DMS79 (cell line): ENCODE data around the gene DPM3.
"Not testable (repeated sequence)": the region's sequence is repeated elsewhere in the genome, so short reads cannot be mapped to it uniquely, and the experiment has no call there.

ENCODE experiments used
- DNase-seq: peaks from one replicate; lab custom pipeline; 2025; lab: John Stamatoyannopoulos, UW

The DPM3 gene

GRCh38 chr1:155125511-155125945 is 14.8 kb downstream of the DPM3 start:
- DNase-seq = no peak

- DNase-seq = no peak
Observed at GRCh38 chr1:155124503-155125463, 15.5 kb downstream of the DPM3 start.

GRCh38 chr1:155123801-155124200 is 16.5 kb downstream of the DPM3 start:
- no peak for DNase-seq

GRCh38 chr1:155122308-155122707 is 18.0 kb downstream of the DPM3 start:
- no peak for DNase-seq

GRCh38 chr1:155121249-155121648 is 19.1 kb downstream of the DPM3 start:
- no peak for DNase-seq

GRCh38 chr1:155120253-155120652 is 20.1 kb downstream of the DPM3 start:
- DNase-seq = no peak

GRCh38 chr1:155118090-155118489 is 22.2 kb downstream of the DPM3 start:
- DNase-seq = not testable (repeated sequence)

- no peak for DNase-seq
Observed at GRCh38 chr1:155117610-155118009, 22.7 kb downstream of the DPM3 start.

- DNase-seq = no peak
Observed at GRCh38 chr1:155116113-155116764, 24.1 kb downstream of the DPM3 start.

GRCh38 chr1:155113450-155113980 is 26.8 kb downstream of the DPM3 start:
- DNase-seq = no peak

GRCh38 chr1:155110826-155111225 is 29.5 kb downstream of the DPM3 start:
- DNase-seq = no peak

- DNase-seq = no peak
Observed at GRCh38 chr1:155110381-155110780, 29.9 kb downstream of the DPM3 start.

- DNase-seq = no peak
Observed at GRCh38 chr1:155108296-155108695, 32.0 kb downstream of the DPM3 start.

- DNase-seq = no peak
Observed at GRCh38 chr1:155107309-155108264, 32.7 kb downstream of the DPM3 start.

- no peak for DNase-seq
Observed at GRCh38 chr1:155106862-155107261, 33.5 kb downstream of the DPM3 start.

GRCh38 chr1:155105604-155106011 is 34.7 kb downstream of the DPM3 start:
- DNase-seq = no peak

GRCh38 chr1:155104605-155105534 is 35.5 kb downstream of the DPM3 start:
- no peak for DNase-seq

- DNase-seq = no peak
Observed at GRCh38 chr1:155103325-155103724, 37.0 kb downstream of the DPM3 start.

GRCh38 chr1:155099331-155099730 is 41.0 kb downstream of the DPM3 start:
- no peak for DNase-seq

- no peak for DNase-seq
Observed at GRCh38 chr1:155094622-155094948, 45.7 kb downstream of the DPM3 start.
